ENCODE measurements around the gene TRAPPC10.
A peak's percentile ranks its signal among the peaks of the same experiment; 100 is the strongest.

The TRAPPC10 gene

DNA sequence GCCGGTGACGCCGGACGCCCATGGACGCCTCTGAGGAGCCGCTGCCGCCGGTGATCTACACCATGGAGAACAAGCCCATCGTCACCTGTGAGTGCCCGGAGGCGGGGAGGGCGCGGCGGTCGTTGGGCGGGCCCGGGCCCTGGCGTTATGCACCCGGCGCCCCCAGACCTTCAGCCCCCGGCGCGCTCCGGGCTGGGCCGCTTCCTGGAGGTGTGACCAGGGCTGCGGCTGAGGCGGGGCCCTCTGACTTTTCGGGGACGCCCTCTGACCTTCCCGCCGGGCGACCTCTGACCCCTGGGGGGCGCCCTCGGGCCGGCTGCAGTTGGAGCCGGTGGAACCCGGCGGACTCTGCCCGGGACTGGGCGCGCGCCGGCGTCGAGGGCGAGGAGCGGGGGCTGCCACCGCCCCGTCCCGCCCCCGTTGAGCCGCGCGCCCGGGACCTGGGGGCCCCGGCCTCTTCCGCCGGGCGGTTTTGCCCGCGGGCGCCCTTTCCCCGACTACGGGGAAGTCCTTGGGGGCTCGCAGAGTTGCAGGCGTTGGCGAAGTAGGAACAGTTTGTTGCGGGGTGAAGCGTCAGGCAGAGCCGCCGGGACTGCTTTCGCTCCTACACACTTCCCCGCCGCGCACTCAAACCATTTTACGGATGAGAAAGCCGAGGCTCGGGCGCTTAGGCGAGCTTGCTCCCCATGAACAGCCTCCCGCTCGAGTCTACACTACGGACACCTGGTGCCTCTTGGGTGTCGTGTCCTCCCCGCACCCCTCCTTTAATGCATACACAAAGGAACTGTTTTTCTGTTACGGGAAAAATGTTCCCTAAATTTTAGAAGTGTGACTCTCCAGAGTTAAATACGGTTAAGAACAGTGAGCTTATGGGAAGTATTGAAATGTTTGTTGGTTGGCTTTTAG lies 618 bp downstream of the TRAPPC10 start:
- Histone ChIP-seq H3K4me1 (ENCODE audit: control insufficient read depth, insufficient read depth, low read length) (peaks cover 25% of the 10 kb centered on the region), H3K36me3 (ENCODE audit: control insufficient read depth, insufficient read depth, low read length) (no peaks in the 10 kb centered on the region), H3K9me3 (ENCODE audit: control insufficient read depth, low read length) (no peaks in the 10 kb centered on the region), H3K4me3 (ENCODE audit: low read length) (peak overlapping the region; percentile 77), H3K27me3 (ENCODE audit: control insufficient read depth, insufficient read depth, low read length) (no peaks in the 10 kb centered on the region), H3K9ac (ENCODE audit: low read length) (peak overlapping the region; percentile 74)

DNA sequence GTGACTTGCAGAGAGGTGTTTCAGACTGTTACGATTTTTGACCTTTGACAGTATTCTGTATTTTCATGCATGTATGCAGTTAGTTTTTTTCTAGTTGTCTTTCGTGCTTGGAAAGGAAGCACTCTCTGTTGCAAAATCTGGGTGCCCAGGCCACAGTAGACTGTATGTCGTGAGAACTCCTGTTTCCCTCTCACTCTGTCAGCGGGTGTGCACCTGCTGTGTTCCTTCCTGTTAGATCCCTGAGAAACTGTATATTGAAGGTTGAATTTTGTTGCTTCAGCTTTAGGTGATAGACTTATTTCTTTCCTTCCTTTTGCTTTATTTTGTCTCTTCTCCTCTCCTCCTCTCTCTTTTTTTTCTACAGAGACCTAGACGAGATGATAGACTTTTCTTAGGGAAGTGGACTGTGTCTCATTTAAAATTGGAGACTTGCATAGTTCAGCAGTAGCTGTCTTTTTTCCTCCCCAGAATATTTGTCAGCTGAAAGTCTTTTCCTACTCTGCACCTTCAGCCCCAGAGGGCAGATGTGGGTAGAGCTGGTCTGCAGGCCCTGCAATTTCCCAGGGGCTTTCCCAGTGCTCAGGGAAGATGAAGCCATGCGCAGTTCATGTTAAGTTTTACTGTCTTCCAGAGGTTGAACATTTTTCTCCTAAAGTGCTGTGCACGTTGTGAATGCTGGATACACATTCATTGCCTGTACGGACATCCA lies 1.4 kb downstream of the TRAPPC10 start:
- Histone ChIP-seq H3K9me3 (ENCODE audit: control insufficient read depth, low read length) (no peaks in the 10 kb centered on the region), H3K27me3 (ENCODE audit: control insufficient read depth, insufficient read depth, low read length) (no peaks in the 10 kb centered on the region), H3K36me3 (ENCODE audit: control insufficient read depth, insufficient read depth, low read length) (no peaks in the 10 kb centered on the region), H3K9ac (ENCODE audit: low read length) (peak overlapping the region; percentile 74), H3K4me1 (ENCODE audit: control insufficient read depth, insufficient read depth, low read length) (peaks cover 25% of the 10 kb centered on the region), H3K4me3 (ENCODE audit: low read length) (peak overlapping the region; percentile 77)

DNA sequence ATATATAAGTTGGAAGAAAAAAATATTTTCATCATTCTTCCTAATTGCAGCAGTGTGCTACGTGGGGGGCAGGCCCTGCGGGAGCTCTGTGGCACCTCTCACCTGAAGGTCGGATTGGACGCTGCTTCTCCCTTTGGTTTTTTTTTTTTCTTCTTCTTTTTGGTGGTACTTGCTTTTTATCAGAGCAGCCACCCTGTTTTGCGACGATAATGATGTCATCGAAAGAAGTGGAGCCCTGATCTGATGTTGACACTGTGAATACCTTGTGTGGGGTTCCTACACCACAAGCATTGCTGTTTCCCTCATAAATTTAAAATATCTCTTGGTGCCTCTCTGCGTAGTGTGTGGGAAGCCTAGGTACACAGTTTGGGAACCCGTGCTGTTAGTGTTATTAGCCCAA lies 5.5 kb downstream of the TRAPPC10 start:
- no peaks in the 10 kb centered on the region for H3K36me3 ChIP-seq (ENCODE audit: control insufficient read depth, insufficient read depth, low read length)
- H3K27me3 ChIP-seq (ENCODE audit: control insufficient read depth, insufficient read depth, low read length): no peaks in the 10 kb centered on the region
- no peak overlapping the region for H3K4me3 ChIP-seq (ENCODE audit: low read length)
- H3K9me3 ChIP-seq (ENCODE audit: control insufficient read depth, low read length): no peaks in the 10 kb centered on the region
- no peak overlapping the region for H3K9ac ChIP-seq (ENCODE audit: low read length)
- H3K4me1 ChIP-seq (ENCODE audit: control insufficient read depth, insufficient read depth, low read length): peaks cover 25% of the 10 kb centered on the region

DNA sequence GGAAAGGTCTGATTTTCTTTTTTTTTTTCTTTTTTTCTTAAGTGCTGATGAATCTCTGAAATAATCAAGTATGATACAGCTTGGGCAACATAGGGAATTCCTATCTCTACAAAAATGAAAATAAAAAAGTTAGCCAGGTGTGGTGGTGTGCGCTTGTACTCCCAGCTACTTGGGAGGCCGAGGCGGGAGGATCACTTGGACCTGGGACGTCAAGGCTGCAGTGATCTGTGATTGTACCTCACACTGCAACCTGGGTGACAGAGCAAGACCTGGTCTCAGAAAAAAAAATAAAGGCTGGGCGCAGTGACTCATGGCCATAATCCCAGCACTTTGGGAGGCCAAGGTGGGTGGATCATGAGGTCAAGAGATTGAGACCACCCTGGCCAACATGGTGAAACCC lies 6.0 kb downstream of the TRAPPC10 start:
- H3K27me3 ChIP-seq (ENCODE audit: control insufficient read depth, insufficient read depth, low read length): no peaks in the 10 kb centered on the region
- peaks cover 24% of the 10 kb centered on the region for H3K4me1 ChIP-seq (ENCODE audit: control insufficient read depth, insufficient read depth, low read length)
- no peak overlapping the region for H3K4me3 ChIP-seq (ENCODE audit: low read length)
- no peak overlapping the region for H3K9ac ChIP-seq (ENCODE audit: low read length)
- no peaks in the 10 kb centered on the region for H3K9me3 ChIP-seq (ENCODE audit: control insufficient read depth, low read length)
- H3K36me3 ChIP-seq (ENCODE audit: control insufficient read depth, insufficient read depth, low read length): no peaks in the 10 kb centered on the region

DNA sequence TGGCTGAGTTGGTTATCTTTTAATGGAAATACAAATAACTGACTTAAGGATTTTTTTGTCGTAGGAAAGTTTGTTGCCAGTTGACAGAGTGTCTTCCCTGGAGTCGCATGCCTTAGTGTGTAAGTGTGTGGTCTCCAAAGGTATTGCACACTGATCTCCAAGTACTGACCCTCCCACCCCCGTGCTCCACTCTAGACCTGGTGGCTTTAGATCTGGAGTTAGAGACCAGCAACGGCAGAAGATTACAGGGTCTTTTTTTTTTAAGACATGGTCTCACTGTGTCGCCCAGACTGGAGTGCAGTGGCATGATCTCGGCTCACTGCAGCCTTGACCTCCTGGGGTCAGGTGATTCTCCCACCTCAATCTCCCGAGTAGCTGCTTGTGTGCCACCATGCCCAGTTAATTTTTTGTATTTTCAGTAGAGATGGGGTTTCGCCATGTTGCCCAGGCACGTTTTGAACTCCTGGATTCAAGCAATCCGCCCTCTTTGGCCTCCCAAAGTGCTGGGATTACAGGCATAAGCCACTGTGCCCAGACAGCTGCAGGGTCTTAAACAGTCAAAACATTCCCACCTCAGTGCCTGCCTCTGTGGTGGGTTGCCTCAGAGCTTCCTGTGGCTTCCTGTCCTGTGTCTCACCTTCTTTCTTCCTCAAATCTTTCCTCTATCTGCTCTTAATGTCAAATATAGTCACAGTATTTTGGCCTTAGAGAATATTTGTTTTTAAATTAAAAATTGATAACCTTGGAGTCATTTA lies 6.9 kb downstream of the TRAPPC10 start:
- Histone ChIP-seq H3K27me3 (ENCODE audit: control insufficient read depth, insufficient read depth, low read length) (no peaks in the 10 kb centered on the region), H3K4me3 (ENCODE audit: low read length) (no peak overlapping the region), H3K9ac (ENCODE audit: low read length) (no peak overlapping the region), H3K4me1 (ENCODE audit: control insufficient read depth, insufficient read depth, low read length) (peaks cover 16% of the 10 kb centered on the region), H3K9me3 (ENCODE audit: control insufficient read depth, low read length) (no peaks in the 10 kb centered on the region), H3K36me3 (ENCODE audit: control insufficient read depth, insufficient read depth, low read length) (no peaks in the 10 kb centered on the region)

DNA sequence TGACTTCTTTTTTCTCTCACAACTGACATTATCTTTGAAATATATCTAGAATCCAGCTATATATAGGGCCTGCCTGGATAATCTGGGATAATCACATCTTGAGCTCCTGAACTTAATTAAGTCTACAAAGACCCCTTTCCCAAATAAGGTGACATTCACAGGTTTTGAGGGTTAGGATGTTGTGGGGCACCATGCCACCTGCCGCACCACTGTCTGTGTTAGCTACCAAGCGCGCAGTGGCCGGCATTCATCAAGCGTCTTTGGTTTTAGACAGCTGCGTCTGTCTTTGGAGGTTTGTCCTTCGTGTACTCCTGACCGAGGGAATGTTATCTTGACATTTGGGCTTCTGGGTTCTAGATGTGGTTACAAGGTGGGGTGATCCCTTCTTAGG lies 7.5 kb downstream of the TRAPPC10 start:
- no peak overlapping the region for H3K9ac ChIP-seq (ENCODE audit: low read length)

DNA sequence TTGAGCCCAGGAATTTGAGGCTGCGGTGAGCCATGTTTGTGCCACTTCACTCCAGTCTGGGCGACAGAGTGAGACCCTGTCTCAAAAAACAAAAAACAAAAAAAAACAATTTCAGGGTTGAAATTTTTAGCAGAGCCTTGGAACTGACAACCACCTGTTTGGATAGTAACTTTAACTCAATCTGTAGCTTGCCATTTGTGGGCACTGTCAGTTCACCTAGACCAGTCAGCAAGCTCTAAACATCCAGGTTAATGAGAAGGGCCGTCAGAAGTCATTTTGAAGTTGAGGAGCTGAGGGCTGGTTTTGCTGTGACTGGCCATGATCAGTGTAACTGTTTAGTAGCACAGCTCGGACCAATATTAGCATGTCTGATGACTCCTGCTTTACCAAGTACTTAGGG lies 8.4 kb downstream of the TRAPPC10 start:
- Histone ChIP-seq H3K9ac (ENCODE audit: low read length) (no peak overlapping the region), H3K4me1 (ENCODE audit: control insufficient read depth, insufficient read depth, low read length) (peaks cover 16% of the 10 kb centered on the region)

More for the DNA sequence above, 7.5 kb downstream of the TRAPPC10 start:
- H3K9me3 ChIP-seq (ENCODE audit: control insufficient read depth, low read length): no peaks in the 10 kb centered on the region
- no peaks in the 10 kb centered on the region for H3K27me3 ChIP-seq (ENCODE audit: control insufficient read depth, insufficient read depth, low read length)
- no peak overlapping the region for H3K4me3 ChIP-seq (ENCODE audit: low read length)
- H3K36me3 ChIP-seq (ENCODE audit: control insufficient read depth, insufficient read depth, low read length): no peaks in the 10 kb centered on the region
- H3K4me1 ChIP-seq (ENCODE audit: control insufficient read depth, insufficient read depth, low read length): peaks cover 11% of the 10 kb centered on the region

DNA sequence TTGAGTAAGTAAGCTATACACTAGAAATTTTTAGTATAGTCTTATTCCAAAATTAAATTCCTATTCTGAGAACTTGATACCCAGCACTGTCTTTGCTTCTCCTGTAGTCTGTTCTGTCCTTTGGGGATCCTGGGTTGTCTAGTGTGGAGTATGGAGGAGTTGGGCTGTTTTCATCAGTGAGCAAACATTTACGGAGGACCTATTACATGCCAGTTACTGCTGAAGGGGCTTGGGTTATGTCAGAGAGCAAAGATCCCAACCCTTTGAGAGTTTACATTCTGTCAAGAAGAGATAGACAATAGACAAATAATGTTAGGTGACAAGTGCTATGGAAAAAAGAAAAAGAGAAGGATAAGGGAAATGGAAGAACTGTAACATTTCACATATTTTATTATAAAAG lies 9.0 kb downstream of the TRAPPC10 start:
- H3K27me3 ChIP-seq (ENCODE audit: control insufficient read depth, insufficient read depth, low read length): no peaks in the 10 kb centered on the region
- H3K4me1 ChIP-seq (ENCODE audit: control insufficient read depth, insufficient read depth, low read length): peaks cover 16% of the 10 kb centered on the region
- no peaks in the 10 kb centered on the region for H3K36me3 ChIP-seq (ENCODE audit: control insufficient read depth, insufficient read depth, low read length)
- H3K9me3 ChIP-seq (ENCODE audit: control insufficient read depth, low read length): no peaks in the 10 kb centered on the region
- no peak overlapping the region for H3K9ac ChIP-seq (ENCODE audit: low read length)
- H3K4me3 ChIP-seq (ENCODE audit: low read length): no peak overlapping the region

More for the DNA sequence above, 8.4 kb downstream of the TRAPPC10 start:
- no peaks in the 10 kb centered on the region for H3K36me3 ChIP-seq (ENCODE audit: control insufficient read depth, insufficient read depth, low read length)
- H3K9me3 ChIP-seq (ENCODE audit: control insufficient read depth, low read length): no peaks in the 10 kb centered on the region
- H3K27me3 ChIP-seq (ENCODE audit: control insufficient read depth, insufficient read depth, low read length): no peaks in the 10 kb centered on the region
- no peak overlapping the region for H3K4me3 ChIP-seq (ENCODE audit: low read length)

DNA sequence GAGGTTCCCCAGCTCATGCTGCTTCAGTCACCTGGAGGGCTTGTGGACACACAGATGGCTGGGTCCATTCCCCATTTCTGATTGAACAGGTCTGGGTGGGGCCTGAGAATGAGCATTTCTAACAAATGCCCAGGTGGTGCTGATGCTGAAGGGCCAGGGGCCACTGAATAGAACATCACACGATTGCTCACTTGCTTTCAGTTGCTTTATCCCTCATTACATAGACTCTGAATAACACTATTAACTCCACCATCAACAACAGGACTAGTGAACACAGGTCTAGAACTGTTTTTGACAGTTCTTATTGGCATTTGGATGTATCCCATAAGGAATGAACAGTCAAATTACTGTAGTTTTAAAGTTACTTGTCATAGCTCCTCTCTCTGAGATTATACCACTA lies 12.1 kb downstream of the TRAPPC10 start:
- Histone ChIP-seq H3K36me3 (ENCODE audit: control insufficient read depth, insufficient read depth, low read length) (no peaks in the 10 kb centered on the region), H3K27me3 (ENCODE audit: control insufficient read depth, insufficient read depth, low read length) (no peaks in the 10 kb centered on the region), H3K9me3 (ENCODE audit: control insufficient read depth, low read length) (no peaks in the 10 kb centered on the region), H3K9ac (ENCODE audit: low read length) (no peak overlapping the region), H3K4me3 (ENCODE audit: low read length) (no peak overlapping the region), H3K4me1 (ENCODE audit: control insufficient read depth, insufficient read depth, low read length) (peaks cover 13% of the 10 kb centered on the region)

DNA sequence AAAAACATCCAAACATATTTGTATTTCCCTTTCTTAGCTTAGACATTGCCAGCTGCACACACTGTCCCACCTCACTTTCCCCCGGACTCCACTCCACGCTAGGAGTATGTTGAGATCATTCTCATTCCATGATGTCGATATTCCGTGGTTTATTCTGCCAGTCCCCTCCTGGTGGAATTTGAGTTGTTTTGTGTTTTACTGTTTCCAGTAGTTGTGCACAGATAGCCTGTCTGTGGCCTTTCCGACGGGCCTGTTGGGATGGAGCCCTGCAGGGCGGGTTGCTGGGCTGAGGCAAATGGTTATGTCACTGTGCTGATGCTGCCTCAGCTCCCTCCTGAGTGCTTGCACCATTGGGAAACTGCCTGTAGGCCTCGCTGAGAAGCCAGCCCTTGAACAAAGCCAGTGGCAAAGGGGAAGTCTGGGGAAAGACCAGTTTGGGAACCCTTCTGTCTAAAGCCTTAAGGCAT lies 12.8 kb downstream of the TRAPPC10 start:
- Histone ChIP-seq H3K9ac (ENCODE audit: low read length) (no peak overlapping the region), H3K4me1 (ENCODE audit: control insufficient read depth, insufficient read depth, low read length) (peaks cover 13% of the 10 kb centered on the region)

DNA sequence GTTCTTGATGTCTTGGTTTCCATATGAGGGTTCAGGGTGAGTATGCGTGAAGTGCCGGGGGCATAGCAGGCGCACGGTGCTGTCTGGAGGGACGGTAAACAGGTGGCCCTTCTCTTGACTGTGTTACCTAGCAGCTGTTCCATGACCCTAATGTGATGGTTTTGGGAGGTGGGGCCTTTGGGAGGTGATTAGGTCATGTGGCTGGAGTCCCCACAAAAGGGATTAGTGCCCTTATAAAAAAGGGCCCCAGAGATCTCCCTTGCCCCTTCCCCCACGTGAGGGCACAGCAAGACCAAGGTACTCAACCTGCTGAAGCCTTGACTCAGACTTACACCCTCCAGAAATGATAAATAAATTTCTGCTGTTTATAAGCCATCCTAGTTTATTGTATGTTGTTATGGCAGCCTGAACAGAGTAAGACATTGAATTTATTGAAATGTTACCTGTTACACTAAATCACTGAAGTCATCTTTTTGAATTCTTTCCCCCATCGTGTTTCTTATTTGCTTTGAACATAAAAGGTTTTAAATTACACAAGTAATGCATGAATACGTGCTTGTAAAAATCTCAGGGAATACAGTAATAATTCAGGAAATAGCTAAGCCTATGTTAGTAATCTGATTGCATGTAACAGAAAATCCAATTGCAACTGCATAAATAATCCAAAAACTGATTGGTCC lies 15.6 kb downstream of the TRAPPC10 start:
- H3K4me3 ChIP-seq (ENCODE audit: low read length): no peak overlapping the region
- peaks cover 3% of the 10 kb centered on the region for H3K36me3 ChIP-seq (ENCODE audit: control insufficient read depth, insufficient read depth, low read length)

More for the DNA sequence above, 12.8 kb downstream of the TRAPPC10 start:
- Histone ChIP-seq H3K27me3 (ENCODE audit: control insufficient read depth, insufficient read depth, low read length) (no peaks in the 10 kb centered on the region), H3K9me3 (ENCODE audit: control insufficient read depth, low read length) (no peaks in the 10 kb centered on the region), H3K4me3 (ENCODE audit: low read length) (no peak overlapping the region), H3K36me3 (ENCODE audit: control insufficient read depth, insufficient read depth, low read length) (no peaks in the 10 kb centered on the region)

More for the DNA sequence above, 15.6 kb downstream of the TRAPPC10 start:
- H3K4me1 ChIP-seq (ENCODE audit: control insufficient read depth, insufficient read depth, low read length): peaks cover 7% of the 10 kb centered on the region
- no peak overlapping the region for H3K9ac ChIP-seq (ENCODE audit: low read length)
- H3K9me3 ChIP-seq (ENCODE audit: control insufficient read depth, low read length): no peaks in the 10 kb centered on the region
- H3K27me3 ChIP-seq (ENCODE audit: control insufficient read depth, insufficient read depth, low read length): no peaks in the 10 kb centered on the region

Data from mucosa of stomach (tissue), 1 donor.